ENCODE measurements around the gene QKI. TPM values are rescaled to one million over a fixed set of nuclear protein-coding genes. Genes with fewer than 3 reads are reported as not detected.

QKI gene
- total RNA-seq, 1 experiment from 2014 or later = 176 TPM

GRCh38 chr6:163438298-163438939 is 23.9 kb downstream of the QKI start:
- WGBS (ENCODE audit: extremely low coverage, insufficient read length, low lambda C conversion rate) = no CpG with 5 or more reads among the region's 3 CpGs
- no peak overlapping the region for H2BK5ac ChIP-seq (ENCODE audit: insufficient read length, low read length)
- H2BK120ac ChIP-seq (ENCODE audit: low read depth, low read length, poor library complexity, severe bottlenecking) = no peak overlapping the region
- H3K4ac ChIP-seq (ENCODE audit: low read depth, low read length) = no peak overlapping the region
- no peak overlapping the region for H3K14ac ChIP-seq (ENCODE audit: insufficient read depth, low read length)
- H2BK12ac ChIP-seq (ENCODE audit: insufficient read length, low read depth, low read length) = no peak overlapping the region
- H3T11ph ChIP-seq (ENCODE audit: low read length) = no peak overlapping the region
- TF ChIP-seq CTCF (conservative IDR thresholded peaks at IDR 0.05) = no peak
- H3K4me2 ChIP-seq (ENCODE audit: insufficient read depth, insufficient read length, low read length) = no peak overlapping the region
- no peak overlapping the region for H3K18ac ChIP-seq (ENCODE audit: insufficient read length, low read depth, low read length)
- no peak overlapping the region for H2AK5ac ChIP-seq (ENCODE audit: insufficient read length, low read length)
- no peaks in the 10 kb centered on the region for H4K20me1 ChIP-seq (ENCODE audit: control insufficient read depth, insufficient read depth, insufficient read length)
- H3K79me1 ChIP-seq (ENCODE audit: insufficient read depth, low read depth, low read length, poor library complexity, severe bottlenecking) = peaks cover 6% of the 10 kb centered on the region
- no peak overlapping the region for H3K27ac Mint-ChIP-seq
- H3K23me2 ChIP-seq (ENCODE audit: insufficient read length, low read depth, low read length, poor library complexity, severe bottlenecking) = no peaks in the 10 kb centered on the region
- H3K56ac ChIP-seq (ENCODE audit: insufficient read length, low read depth, low read length) = no peak overlapping the region
- H3K9me3 Mint-ChIP-seq = no peaks in the 10 kb centered on the region
- no peak overlapping the region for H3K4me3 Mint-ChIP-seq
- no peak overlapping the region for H2BK20ac ChIP-seq (ENCODE audit: low read depth, low read length, poor library complexity, severe bottlenecking)
- no peaks in the 10 kb centered on the region for H3K9me3 ChIP-seq (ENCODE audit: control insufficient read depth, low read depth, low read length)
- H3K9ac ChIP-seq (ENCODE audit: extremely low read depth, insufficient read length, low read length) = no peak overlapping the region
- DNase-seq = no peak
- H2BK15ac ChIP-seq (ENCODE audit: low read depth, low read length) = no peak overlapping the region
- H3K4me1 ChIP-seq (ENCODE audit: insufficient read depth, low read length) = no peaks in the 10 kb centered on the region; the same call in 1 of the 2 replicates
- H4K91ac ChIP-seq (ENCODE audit: insufficient read length, low read depth, low read length) = no peak overlapping the region
- H3K36me3 Mint-ChIP-seq (ENCODE audit: insufficient read depth in 1 of 3, low read depth in 3 of 3) = peaks cover 0 to 5% (median 0%) of the 10 kb centered on the region in 3 experiments; a peak in 3 of 7 replicates
- H3K79me2 ChIP-seq (ENCODE audit: insufficient read depth, low read length) = peaks cover 40% of the 10 kb centered on the region
- no peak overlapping the region for H4K5ac ChIP-seq (ENCODE audit: insufficient read length, low read depth, low read length)
- H3K4me1 Mint-ChIP-seq = peaks cover 43 to 50% of the 10 kb centered on the region in 2 experiments
- no peak overlapping the region for H2AFZ ChIP-seq (ENCODE audit: low read length)
- H3K23ac ChIP-seq (ENCODE audit: insufficient read length, low read depth, low read length) = no peak overlapping the region
- no peak overlapping the region for H4K8ac ChIP-seq (replicated peaks; ENCODE audit: insufficient read length, low read depth, low read length)
- no peaks in the 10 kb centered on the region for H3K27me3 ChIP-seq (ENCODE audit: insufficient read depth, low read length)
- no peak overlapping the region for H3K27ac ChIP-seq (ENCODE audit: insufficient read length, low read depth, low read length)
- no peaks in the 10 kb centered on the region for H3K27me3 Mint-ChIP-seq (ENCODE audit: low read depth)
